Right kidney (tissue), 1 donor: ENCODE measurements around the gene ACAP2.

Source experiments
- DNase-seq: peaks from one replicate; pipeline ENCODE4 v3.0.0-alpha.2; 2016

The ACAP2 gene

DNA sequence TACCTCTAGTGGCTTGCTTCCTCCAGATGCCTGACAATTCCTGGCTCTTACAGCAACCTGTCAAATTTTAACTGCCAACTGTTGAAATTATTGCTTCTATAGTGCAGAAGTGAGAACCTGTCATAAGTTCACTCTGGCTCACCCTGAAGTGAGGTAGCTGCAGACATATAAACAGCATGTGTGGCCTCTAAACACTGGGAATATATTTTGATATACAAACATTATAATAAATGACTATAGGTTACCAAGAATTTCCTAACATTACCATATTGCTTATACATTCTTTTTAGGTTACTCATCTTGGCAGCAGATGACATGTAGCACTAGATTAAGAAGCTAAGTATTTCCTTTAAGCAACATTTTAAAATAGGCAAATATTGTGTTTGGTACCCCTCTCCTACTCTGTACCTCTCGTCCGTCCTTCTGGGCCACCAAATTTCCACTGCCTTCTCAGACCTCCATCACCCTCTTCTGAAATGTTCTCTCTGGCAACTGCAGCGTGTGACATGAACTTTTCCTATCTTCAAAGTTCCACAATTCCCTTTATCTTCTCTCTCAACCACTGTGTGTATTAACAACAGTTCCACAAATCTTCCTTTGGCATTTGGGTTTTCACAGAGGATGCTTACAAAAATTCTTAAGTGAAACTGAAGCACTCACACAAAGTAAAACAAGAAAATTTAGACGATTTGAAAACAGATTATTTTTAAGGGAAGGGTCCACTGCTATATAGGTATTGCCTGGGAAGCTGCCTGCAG is 156.5 kb downstream of the ACAP2 start:
- no peak for DNase-seq

DNA sequence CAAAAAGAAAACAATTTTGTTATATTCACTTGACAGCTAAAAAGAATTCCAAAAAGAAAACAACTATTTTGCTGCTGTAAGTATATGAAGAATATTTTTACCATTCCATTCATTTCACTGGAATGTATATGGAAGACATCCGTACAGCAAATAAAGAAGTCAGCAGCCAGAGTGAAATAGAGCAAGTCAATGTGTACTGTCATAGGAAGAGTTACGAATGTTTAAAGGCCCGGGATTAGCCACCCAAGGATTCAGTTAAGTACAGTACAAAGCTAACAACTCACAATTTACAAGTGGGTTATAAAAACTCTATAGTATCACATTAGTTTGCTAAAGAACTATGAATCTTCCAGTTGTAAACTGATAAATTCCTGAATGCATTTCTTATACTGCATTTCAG is 157.4 kb downstream of the ACAP2 start:
- DNase-seq, result no peak

DNA sequence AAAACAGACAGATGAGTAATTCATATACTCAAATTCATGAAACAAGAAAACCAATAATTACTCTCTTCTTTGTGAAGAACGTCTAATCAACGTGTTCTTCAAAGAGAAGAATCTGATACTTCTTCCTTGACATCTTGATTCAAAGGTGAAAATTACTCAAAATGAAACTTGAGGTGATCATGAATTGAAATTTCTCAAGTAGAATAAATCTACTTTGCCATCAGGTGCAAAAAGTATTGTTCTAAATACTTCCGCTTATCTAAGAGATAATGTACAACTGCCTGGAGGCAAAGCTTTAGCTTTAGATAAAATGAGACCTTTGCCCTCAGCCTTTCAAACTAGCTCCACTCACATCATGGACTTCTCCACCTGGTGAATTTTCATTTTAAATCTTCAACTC is 158.0 kb downstream of the ACAP2 start:
- no peak for DNase-seq

DNA sequence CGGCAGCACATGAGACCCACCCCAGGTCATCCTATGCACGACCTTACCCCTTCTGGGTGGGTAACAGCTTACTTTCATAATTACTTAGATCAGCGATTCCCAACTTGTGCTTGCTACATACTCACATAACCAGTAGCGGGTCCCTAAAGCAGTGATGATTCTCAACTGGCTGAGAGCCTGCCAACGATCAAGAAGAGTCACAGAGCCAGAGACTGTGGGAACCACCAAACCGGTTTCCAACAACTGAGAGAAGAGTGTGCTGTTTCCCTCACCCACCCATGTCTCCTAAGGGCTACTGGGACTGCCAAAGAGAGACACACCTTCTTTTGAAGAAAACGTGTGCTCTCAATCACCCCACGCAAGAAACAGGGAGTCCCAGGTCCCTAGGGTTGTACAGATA is 159.9 kb downstream of the ACAP2 start:
- DNase-seq, result no peak

DNA sequence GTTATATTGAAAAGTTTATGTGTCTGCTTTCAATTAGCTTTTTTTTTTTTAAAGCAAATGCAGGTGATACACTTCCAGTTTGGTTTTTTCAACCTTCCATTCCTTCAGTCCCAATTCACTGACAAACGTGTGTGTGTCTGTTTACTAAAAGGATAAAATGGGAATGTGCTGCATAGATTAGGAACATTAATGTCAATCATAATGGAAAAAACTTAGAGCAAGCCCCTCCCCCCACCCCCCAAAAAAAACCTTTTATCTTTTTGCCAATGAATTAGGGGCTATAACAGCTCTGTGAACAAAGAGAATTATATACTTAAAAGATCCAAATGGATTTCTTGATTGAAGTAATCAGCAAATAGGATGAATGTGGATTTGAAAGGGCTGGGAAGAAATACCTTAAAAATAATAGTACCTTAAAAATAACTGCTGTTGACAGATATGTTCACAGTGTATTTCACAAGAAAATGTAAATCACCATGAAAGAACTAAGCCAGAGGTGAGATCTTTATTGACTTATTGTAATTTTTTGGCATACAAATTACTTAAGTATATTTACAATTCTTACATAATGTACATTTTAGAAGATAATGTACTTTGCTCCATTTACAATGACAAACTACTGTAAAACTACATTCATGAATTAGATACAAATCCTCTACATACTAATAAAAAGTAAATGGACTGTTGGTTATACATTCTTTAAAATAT is 168.4 kb downstream of the ACAP2 start:
- no peak for DNase-seq

DNA sequence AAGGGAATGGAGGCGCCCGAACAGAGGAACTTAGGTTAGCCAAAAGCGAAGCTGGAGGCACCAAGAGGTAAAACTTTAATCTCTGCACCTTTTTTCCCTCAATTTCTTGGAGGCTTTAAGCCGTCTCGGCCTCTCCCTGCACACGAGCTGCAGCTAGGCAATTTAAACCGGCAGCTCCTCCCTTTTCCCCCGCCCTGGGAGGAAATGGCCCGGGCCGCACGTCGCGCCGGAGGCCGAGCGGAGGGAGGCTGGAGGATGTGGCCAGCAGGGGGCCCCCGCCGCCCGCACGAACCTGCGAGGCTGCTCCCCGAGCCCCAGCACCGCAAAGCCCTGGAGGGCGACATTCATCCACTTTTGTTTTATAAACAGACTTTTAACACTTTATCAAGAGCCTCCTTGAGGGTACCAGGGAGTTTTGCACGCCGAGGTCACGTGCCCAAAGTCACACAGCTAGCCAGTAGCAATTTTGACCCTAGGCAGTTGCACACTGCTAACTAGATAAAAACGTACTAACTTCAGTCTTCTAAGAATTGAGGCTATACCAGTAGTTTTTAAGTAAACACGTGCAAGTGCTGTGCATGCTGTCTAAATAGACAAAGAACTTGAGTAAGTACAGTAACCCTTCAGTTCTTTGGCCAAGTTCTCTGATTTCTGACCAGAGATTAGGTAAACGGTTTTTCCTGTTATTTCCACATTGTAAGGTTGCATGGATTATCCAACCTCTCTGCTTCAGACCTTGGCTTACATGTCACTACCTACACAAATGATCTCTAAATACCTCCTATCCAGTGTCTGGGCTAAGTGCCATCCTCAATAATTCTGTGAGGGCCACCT is 171.2 kb downstream of the ACAP2 start:
- peak; percentile 95 for DNase-seq

DNA sequence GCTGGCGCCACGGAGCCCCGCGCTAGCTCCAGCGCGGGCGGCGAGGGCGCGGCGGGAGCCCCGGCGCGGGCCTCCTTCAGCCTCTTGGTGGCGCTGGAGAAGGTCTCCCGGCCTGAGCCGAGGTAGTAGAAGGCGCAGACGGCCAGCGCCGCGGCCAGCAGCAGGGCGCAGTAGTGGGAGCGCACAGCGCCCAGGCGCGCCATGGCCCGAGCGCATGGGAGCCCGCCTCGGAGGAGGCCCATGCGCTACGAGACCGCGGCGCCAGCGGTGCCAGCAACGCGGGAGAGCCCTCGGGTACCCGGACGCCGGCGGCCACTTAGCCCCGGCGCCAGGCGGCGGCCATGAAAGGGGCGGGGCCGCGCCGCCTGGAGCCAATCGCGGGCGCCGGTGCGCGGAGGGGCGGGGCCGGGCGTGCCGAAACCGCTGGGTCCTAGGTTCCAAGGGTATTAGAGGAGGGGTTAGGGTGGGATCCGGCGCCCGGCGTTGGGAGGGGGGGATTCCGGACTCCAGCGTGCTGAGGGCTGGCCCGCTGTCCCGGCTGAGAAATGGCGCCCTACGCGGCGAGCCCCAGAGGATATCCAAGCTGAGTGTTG is 171.9 kb downstream of the ACAP2 start, which contains the start of gene XXYLT1:
Gene XXYLT1, minus strand, starts transcription at position 343 of the 593 bp plus-strand sequence. Its CDS starts 101 bp downstream, at position 242.
- DNase-seq, result peak; percentile 100

DNA sequence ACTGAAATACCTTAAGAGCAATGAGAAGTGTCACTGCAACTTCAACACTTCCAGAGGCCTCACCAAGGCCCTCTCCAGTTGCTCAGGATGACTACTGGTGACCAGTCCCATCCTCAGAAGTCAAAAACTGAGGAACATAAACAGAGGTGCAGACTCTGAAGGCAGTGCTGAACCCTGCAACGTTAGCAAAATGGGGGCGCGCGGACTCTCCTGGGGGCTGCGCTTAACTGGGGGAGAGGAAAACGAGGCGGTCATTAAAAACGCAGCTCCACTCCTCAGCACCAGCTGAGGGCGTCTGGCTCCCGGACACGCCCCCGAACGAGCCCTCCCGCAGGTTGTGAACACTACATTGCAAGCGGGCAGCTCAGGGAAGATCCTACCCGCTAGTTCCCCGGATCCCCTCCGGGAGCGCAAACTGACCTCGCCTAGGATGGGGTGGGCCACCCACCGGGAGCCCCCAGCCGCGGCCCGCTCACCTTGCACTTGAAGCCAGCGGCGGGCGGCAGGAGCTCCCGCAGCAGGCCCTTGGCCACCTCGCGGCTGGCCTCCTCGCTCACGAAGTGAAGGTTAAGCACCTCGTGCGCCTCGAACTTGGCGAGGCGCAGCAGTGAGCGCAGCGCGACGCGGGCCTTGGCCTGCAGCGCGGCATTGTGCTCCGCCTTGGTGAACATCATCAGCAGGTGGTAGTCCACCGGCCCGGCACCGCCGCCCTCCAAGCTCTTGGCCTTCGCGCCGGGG is 172.6 kb downstream of the ACAP2 start:
- DNase-seq, result peak; percentile 89

DNA sequence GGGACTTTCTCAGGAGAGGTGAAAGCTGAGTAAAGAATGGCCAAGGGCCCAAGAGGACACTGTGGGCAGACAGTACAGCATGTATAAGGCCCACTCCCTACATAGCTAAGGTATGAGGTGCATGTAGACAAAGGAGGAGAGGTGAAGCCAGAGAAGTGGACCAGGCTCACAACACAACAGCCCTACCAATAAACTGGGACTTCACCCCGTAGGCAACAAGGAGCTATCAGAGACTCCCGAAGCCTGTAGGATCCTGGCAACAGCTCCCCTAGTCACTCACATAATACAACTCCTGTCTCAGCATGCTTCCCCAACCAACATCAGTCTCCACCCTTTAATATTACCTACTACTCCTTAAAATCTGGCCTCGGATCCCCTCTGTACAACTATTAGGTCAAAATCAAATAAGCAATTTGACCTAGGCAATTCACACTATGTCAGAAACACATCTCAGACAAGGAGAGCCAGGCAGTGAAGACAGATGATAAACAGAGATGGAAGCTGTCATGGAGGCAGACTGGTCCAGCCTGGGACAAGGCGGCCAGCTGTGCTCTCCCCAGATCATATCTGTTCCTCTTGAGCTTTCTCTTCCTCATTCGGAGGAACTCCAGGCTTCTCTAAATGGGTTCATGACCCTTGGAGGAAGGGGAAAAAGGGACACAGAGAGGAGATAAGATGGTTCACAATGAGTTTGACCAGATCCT is 173.3 kb downstream of the ACAP2 start:
- DNase-seq, result no peak

DNA sequence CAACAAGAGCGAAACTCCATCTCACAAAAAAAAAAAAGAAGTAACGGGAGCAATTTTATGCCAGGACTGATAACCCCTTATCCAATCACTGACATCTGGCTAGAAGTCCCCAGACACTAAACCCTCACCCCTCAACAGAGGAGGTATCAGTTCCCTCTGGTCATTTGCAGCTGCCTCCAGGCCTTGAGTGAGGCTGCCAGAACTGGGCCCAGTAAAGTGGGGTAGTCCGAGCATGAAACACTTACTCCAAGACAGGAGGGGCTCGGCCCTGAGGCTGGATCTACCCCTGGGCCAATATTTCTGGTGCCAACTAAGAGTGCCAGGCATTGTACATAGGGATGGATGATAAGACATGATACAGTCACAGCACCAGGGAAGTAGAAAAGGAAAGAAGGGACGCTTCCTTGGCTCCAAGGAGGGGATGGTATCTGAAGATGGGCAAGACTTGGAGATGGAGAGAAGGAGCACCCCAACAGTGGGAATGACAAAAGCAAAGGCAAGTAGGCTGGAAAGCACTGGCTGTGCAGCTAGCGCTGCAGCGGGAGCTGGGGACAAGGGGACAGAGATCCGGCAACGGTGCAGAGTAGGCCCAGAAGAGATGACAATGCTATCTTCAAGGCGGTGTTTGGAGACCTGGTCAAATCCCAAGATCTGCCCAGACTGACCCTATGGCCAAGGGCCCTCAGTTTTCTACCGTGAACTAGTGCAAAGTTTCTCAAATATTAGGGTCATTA is 174.1 kb downstream of the ACAP2 start:
- DNase-seq, result no peak

DNA sequence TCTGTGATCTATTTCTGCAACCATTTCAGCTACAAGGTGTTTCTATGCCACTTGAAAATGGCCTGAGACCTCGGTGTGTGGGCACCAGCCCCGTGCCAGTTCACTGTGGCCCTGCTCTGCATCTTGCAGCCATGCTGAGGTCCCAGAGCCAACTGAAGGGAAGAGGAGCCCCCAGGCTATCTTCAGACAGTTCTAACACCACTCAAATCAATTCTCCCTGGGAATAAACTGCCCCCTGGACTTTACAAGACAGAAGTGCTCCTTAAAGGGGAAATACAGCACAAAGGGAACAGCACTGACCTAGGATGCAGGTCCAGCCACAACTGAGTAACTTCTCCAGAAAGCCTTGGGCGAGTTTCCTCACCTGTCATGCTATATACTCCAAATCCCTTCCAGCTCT is 175.7 kb downstream of the ACAP2 start:
- DNase-seq, result no peak

DNA sequence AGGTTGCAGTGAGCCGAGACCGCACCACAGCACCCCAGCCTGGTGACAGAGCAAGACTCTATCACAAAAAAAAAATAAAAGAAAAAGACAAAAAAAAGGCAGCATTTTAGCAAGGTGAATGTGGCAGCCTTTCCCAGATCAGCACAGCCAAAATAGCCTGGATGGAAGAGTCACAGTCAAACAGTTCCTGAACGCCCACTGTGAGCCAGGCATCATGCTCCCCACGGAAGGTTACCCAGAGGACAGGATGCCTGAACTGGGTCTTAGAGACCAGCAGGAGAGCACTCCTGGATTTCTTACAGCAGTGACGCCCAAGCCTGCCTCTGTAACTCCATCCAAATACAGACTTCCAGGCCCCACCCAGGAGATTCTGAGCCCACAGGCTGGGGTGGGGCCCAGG is 176.4 kb downstream of the ACAP2 start:
- DNase-seq, result no peak

DNA sequence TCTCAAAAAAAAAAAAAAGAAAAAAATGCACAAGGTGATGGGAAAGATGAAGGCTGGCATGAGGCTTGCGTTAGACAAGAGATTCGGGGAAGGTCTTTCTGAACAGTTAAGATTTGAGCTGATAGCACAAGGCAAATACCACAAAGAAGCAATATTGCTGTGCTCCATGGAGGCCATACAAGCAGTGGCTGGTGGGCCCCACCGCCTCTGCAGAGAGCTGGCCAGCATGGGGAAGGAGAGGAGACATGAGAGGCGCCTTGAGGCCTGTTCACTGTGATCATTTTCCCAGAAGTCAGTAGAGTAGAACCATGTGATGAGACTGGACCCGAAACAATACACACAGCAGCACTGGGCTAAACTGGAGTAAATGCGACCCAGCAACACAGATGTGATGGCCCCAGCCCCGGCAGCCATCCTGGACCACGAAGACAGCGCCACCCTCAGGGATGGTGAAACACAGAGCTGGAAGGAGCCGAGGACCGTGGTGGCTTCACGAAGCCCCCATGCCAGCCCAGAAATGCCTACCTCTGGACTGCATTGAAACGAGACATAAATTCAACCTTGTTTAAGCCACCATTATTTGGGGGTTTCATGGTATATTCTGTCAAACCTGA is 177.3 kb downstream of the ACAP2 start:
- no peak for DNase-seq

DNA sequence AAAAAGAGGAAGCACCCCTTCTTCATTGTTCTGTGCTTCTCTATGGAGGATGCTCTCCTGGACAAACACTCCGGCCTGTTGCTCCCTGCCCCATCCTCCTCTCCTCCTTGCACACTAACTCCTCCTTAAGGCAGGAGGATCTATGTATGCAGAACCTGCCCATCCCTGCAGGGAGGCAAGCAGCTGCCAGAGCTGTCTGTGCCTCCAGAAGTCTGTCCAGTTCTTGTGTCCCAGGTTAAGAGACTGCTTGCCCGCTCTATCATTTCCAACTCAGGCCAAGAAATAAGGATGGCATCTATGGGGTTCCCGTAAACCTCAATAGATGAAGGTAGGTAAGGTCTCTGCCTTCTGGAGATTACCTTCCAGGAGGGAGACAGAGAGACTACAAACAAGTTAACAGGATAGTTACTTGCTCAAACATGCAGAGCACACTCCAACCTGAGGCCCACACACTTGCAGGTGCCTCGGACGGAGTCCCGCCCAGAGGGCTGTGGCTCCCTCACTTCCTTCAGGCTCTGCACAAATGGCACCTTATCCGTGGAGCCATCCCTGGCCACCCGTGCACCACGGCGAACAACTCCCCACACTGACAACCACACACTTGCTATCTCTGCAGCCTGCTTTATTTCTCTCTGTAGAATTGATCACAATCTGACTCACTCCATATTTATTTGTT is 178.8 kb downstream of the ACAP2 start:
- DNase-seq, result no peak

DNA sequence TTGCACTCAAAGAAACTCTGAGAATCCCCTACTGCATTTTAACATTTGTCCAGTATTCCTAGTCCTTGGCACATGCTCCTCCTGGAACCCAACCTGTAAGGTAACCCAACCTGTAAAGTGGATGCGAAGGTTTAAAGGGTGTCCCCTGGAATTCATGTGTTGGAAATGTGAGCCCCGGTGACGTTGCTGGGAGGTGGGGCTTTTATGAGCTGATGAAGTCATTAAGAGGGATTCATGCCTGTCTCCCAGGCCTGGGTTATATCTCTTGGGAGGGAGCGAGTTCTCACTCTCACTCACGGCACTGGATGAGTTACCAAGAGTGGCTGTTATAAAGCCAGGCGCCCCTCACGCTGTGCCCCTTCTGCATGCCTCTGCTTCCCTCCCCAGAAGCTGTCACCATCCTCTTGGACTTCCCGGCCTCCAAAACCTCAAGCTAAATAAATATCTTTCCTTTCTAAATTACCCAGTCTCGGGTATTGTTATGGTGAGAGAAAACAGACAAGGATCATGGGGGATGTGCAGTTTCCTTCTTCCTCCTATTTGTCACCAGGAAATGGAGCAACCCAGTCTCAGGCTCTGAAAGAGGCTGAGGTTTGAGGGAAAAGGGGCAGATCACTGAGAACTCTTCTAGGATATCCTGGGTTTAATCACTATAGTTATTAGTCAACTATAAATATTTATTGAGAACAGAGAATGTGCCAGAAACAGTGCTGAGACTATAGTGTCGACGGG is 179.5 kb downstream of the ACAP2 start:
- no peak for DNase-seq

DNA sequence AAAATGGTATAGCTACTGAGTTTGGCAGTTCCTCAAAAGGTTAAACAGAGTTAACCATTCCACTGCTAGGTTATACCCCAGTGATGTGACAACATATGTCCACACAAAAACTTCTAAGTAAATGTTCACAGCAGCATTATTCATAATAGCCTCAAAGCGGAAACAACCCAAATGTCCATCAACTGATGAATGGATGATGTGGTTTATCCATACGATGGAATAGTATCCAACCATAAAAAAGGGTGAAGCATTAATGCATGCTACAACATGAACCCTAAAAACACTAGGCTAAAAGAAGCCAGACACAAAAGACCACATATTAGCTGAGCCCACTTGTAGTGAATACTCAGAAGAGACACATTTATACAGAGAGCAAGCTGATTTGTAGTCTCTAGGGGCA is 180.9 kb downstream of the ACAP2 start:
- DNase-seq, result no peak

DNA sequence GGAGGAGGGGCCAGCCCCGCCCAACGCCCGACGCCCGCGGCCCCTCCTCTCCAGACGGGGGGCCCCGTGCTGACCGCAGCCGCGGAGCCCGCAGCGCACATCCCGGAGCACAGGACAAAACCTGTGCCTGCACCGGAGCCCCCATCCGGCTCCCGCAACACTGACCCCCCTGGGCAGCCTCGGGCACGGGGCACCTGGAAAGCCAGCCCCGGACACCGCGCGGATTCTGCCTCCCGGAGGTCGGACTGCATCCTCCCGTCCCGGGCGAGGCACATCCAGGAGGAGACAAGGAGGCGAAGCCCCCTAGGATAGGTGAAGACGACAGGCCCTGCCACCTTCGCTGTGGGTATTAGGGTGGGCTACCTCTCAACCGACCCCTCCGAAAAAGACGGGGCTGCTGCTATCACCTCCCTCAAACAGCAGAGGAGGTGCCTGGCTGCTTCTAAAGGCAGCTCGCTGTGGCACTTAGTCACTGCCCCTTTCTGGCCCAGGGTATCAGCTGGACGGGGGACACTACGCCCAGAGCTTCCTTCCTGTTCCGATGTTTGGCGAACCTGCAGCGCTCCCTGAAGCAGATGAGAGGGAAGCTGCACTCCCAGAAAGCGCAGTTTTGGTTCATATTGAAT is 182.4 kb downstream of the ACAP2 start:
- DNase-seq, result peak; percentile 89
